Stimulated activated CD4-positive, alpha-beta T cell treated with anti-CD3 and anti-CD28 coated beads, Interleukin-4, amount 100 ng/mL, for 4 hours (primary cell): ENCODE results near the gene RFNG.

Experiments used
- DNase-seq, 2 experiments: peaks; one replicate each; pipeline ENCODE4 v3.0.0-alpha.2; 2020

RFNG gene

GRCh38 chr17:82056729-82057621 lies 5.4 kb upstream of the RFNG start:
- no peak for DNase-seq

GRCh38 chr17:82055965-82056728 lies 4.5 kb upstream of the RFNG start:
- no peak for DNase-seq

- DNase-seq = no peak
Measured at GRCh38 chr17:82055023-82055964, 3.7 kb upstream of the RFNG start.

GRCh38 chr17:82054351-82055022 lies 2.9 kb upstream of the RFNG start:
- no peak for DNase-seq

- DNase-seq = no peak
Measured at GRCh38 chr17:82053556-82054263, 2.1 kb upstream of the RFNG start.

GRCh38 chr17:82053130-82053529 lies 1.5 kb upstream of the RFNG start:
- no peak for DNase-seq

GRCh38 chr17:82052638-82053059 lies 1.0 kb upstream of the RFNG start:
- DNase-seq = no peak

- no peak for DNase-seq
Measured at GRCh38 chr17:82050761-82051641, 610 bp downstream of the RFNG start.

GRCh38 chr17:82050152-82050760 lies 1.4 kb downstream of the RFNG start:
- no peak for DNase-seq

- DNase-seq = no peak
Measured at GRCh38 chr17:82049521-82049971, 2.1 kb downstream of the RFNG start.

GRCh38 chr17:82049106-82049505 lies 2.5 kb downstream of the RFNG start:
- DNase-seq = no peak

GRCh38 chr17:82048571-82048971 lies 3.0 kb downstream of the RFNG start:
- no peak for DNase-seq

GRCh38 chr17:82047914-82048570 lies 3.6 kb downstream of the RFNG start:
- DNase-seq = no peak

GRCh38 chr17:82047379-82047778 lies 4.2 kb downstream of the RFNG start:
- DNase-seq = peak in 1 of 2 experiments; percentile 26

GRCh38 chr17:82046903-82047302 lies 4.7 kb downstream of the RFNG start:
- no peak for DNase-seq

GRCh38 chr17:82045936-82046484 lies 5.6 kb downstream of the RFNG start:
- DNase-seq = no peak

- no peak for DNase-seq
Measured at GRCh38 chr17:82043507-82043906, 8.1 kb downstream of the RFNG start.

- no peak for DNase-seq
Measured at GRCh38 chr17:82042649-82043048, 9.0 kb downstream of the RFNG start.
